HEK293 (cell line): ENCODE data around the gene C1orf52.

Experiments used
- AEBP2 ChIP-seq: fragments of 450-650 bp; formaldehyde crosslinking; IDR thresholded peaks from 2 replicates; pipeline ENCODE4 v1.5.1; 2016; ENCODE audit warnings: missing biosample characterization, missing genetic modification characterization, borderline replicate concordance
- ATF2 ChIP-seq: fragments of 450-650 bp; formaldehyde crosslinking; IDR thresholded peaks from 2 replicates; pipeline ENCODE4 v1.5.1; 2016; ENCODE audit warnings: missing biosample characterization, missing genetic modification characterization, low read depth
- BCL6B ChIP-seq: fragments of 450-650 bp; formaldehyde crosslinking; IDR thresholded peaks from 2 replicates; pipeline ENCODE4 v1.5.1; 2017; ENCODE audit warnings: missing biosample characterization, missing genetic modification characterization
- GLI4 ChIP-seq: fragments of 450-650 bp; formaldehyde crosslinking; IDR thresholded peaks from 2 replicates; pipeline ENCODE4 v1.5.1; 2016; ENCODE audit warnings: missing biosample characterization, missing genetic modification characterization
- GLIS2 ChIP-seq: fragments of 450-650 bp; formaldehyde crosslinking; IDR thresholded peaks from 2 replicates; pipeline ENCODE4 v1.5.1; 2016; ENCODE audit warnings: missing biosample characterization, missing genetic modification characterization
- IKZF3 ChIP-seq: fragments of 450-650 bp; IDR thresholded peaks from 2 replicates; pipeline ENCODE4 v1.5.0; 2018; ENCODE audit warnings: missing biosample characterization, mild to moderate bottlenecking, missing genetic modification characterization, moderate library complexity
- INSM2 ChIP-seq: fragments of 450-650 bp; formaldehyde crosslinking; IDR thresholded peaks from 2 replicates; pipeline ENCODE4 v1.5.1; 2016; ENCODE audit warnings: missing biosample characterization, missing genetic modification characterization
- PRDM10 ChIP-seq: fragments of 450-650 bp; formaldehyde crosslinking; IDR thresholded peaks from 2 replicates; pipeline ENCODE4 v1.5.1; 2016; ENCODE audit warnings: missing biosample characterization, missing genetic modification characterization
- RBAK ChIP-seq: fragments of 450-650 bp; formaldehyde crosslinking; IDR thresholded peaks from 2 replicates; pipeline ENCODE4 v1.5.1; 2016; ENCODE audit warnings: missing biosample characterization, missing genetic modification characterization
- SP3 ChIP-seq: fragments of 450-650 bp; formaldehyde crosslinking; IDR thresholded peaks from 2 replicates; pipeline ENCODE4 v1.5.1; 2016; ENCODE audit warnings: missing biosample characterization, missing genetic modification characterization
- ZBTB49 ChIP-seq: fragments of 450-650 bp; formaldehyde crosslinking; IDR thresholded peaks from 2 replicates; pipeline ENCODE4 v1.5.1; 2016; ENCODE audit warnings: missing biosample characterization, missing genetic modification characterization, low read depth
- ZNF112 ChIP-seq: fragments of 450-650 bp; formaldehyde crosslinking; IDR thresholded peaks from 2 replicates; pipeline ENCODE4 v1.5.0; 2017; ENCODE audit warnings: missing biosample characterization, missing genetic modification characterization
- ZNF114 ChIP-seq: fragments of 450-650 bp; formaldehyde crosslinking; IDR thresholded peaks from 2 replicates; pipeline ENCODE4 v1.5.0; 2017; ENCODE audit warnings: missing biosample characterization, missing genetic modification characterization
- ZNF138 ChIP-seq: fragments of 450-650 bp; formaldehyde crosslinking; IDR thresholded peaks from 2 replicates; pipeline ENCODE4 v1.5.1; 2016; ENCODE audit warnings: missing biosample characterization, missing genetic modification characterization, borderline replicate concordance
- ZNF157 ChIP-seq: fragments of 450-650 bp; formaldehyde crosslinking; IDR thresholded peaks from 2 replicates; pipeline ENCODE4 v1.5.1; 2016; ENCODE audit warnings: missing biosample characterization, missing genetic modification characterization
- ZNF174 ChIP-seq: fragments of 450-650 bp; formaldehyde crosslinking; IDR thresholded peaks from 2 replicates; pipeline ENCODE4 v1.5.0; 2017; ENCODE audit warnings: missing biosample characterization, mild to moderate bottlenecking, missing genetic modification characterization
- ZNF391 ChIP-seq: fragments of 450-650 bp; formaldehyde crosslinking; IDR thresholded peaks from 2 replicates; pipeline ENCODE4 v1.5.1; 2016; ENCODE audit warnings: low read depth, missing biosample characterization, missing genetic modification characterization, borderline replicate concordance
- ZNF423 ChIP-seq: fragments of 450-650 bp; formaldehyde crosslinking; IDR thresholded peaks from 2 replicates; pipeline ENCODE4 v1.5.1; 2016; ENCODE audit warnings: missing biosample characterization, missing genetic modification characterization
- ZNF426 ChIP-seq: fragments of 450-650 bp; formaldehyde crosslinking; IDR thresholded peaks from 2 replicates; pipeline ENCODE4 v1.5.1; 2017; ENCODE audit warnings: missing biosample characterization, missing genetic modification characterization, mild to moderate bottlenecking, inconsistent platforms, moderate library complexity
- ZNF561 ChIP-seq: fragments of 450-650 bp; IDR thresholded peaks from 2 replicates; pipeline ENCODE4 v1.5.1; 2018; ENCODE audit warnings: missing biosample characterization, missing genetic modification characterization, borderline replicate concordance
- ZNF580 ChIP-seq: fragments of 450-650 bp; formaldehyde crosslinking; IDR thresholded peaks from 2 replicates; pipeline ENCODE4 v1.5.1; 2016; ENCODE audit warnings: missing biosample characterization, missing genetic modification characterization
- ZNF626 ChIP-seq: fragments of 450-650 bp; sonication (Bioruptor Pico); formaldehyde crosslinking; IDR thresholded peaks from 2 replicates; pipeline ENCODE4 v1.5.1; 2018; ENCODE audit warnings: missing biosample characterization, missing genetic modification characterization, inconsistent platforms
- ZNF629 ChIP-seq: fragments of 450-650 bp; formaldehyde crosslinking; IDR thresholded peaks from 2 replicates; pipeline ENCODE4 v1.5.1; 2017; ENCODE audit warnings: missing biosample characterization, missing genetic modification characterization
- ZNF707 ChIP-seq: fragments of 450-650 bp; formaldehyde crosslinking; IDR thresholded peaks from 2 replicates; pipeline ENCODE4 v1.5.1; 2016; ENCODE audit warnings: missing biosample characterization, missing genetic modification characterization
- ZNF76 ChIP-seq: fragments of 450-650 bp; formaldehyde crosslinking; IDR thresholded peaks from 2 replicates; pipeline ENCODE4; 2016; ENCODE audit warnings: low read depth, missing biosample characterization, missing genetic modification characterization, borderline replicate concordance
- ZNF768 ChIP-seq: fragments of 450-650 bp; formaldehyde crosslinking; IDR thresholded peaks from 2 replicates; pipeline ENCODE4 v1.5.1; 2018; ENCODE audit warnings: missing biosample characterization, mild to moderate bottlenecking, missing genetic modification characterization

Gene C1orf52

GRCh38 chr1:85200463-85201339 is 58.8 kb downstream of the C1orf52 start, which contains the start of gene SYDE2 (continued):
- TF ChIP-seq GLIS2 (tag by site-specific recombination) (no peak; the same call in 1 of the 2 replicates), ZNF157 (tag by site-specific recombination) (no peak), SP3 (tag by site-specific recombination) (peak; percentile 97), ZNF426 (tag by site-specific recombination) (no peak), ZNF707 (tag by site-specific recombination) (no peak), ZNF391 (tag by site-specific recombination) (peak; percentile 27; the same call in 1 of the 2 replicates), ZNF768 (tag by site-specific recombination) (no peak), ZNF580 (tag by site-specific recombination) (no peak), ZNF629 (tag by site-specific recombination) (no peak), ZNF174 (tag by site-specific recombination) (no peak), PRDM10 (no peak), INSM2 (tag by site-specific recombination) (no peak), ZNF423 (peak; percentile 25; the same call in 1 of the 2 replicates), GLI4 (tag by site-specific recombination) (no peak), AEBP2 (tag by site-specific recombination) (no peak), ZNF112 (no peak), IKZF3 (peak; percentile 82), ZNF626 (tag by site-specific recombination) (no peak), ATF2 (tag by site-specific recombination) (no peak), BCL6B (tag by site-specific recombination) (no peak), ZBTB49 (tag by site-specific recombination) (no peak), ZNF561 (tag by site-specific recombination) (peak; percentile 47; the same call in 1 of the 2 replicates), ZNF114 (tag by site-specific recombination) (no peak), ZNF76 (peak; percentile 23; the same call in 1 of the 2 replicates), RBAK (tag by site-specific recombination) (no peak), ZNF138 (tag by site-specific recombination) (no peak)
